Measurements from ENCODE around the gene TRIM34. TPM values are rescaled to one million over a fixed set of nuclear protein-coding genes. Genes with fewer than 3 reads are reported as not detected.

The TRIM34 gene
- total RNA-seq, 1 experiment from 2014 or later: 0.41 TPM

GRCh38 chr11:5608808-5609207 lies 16.0 kb upstream of the TRIM34 start:
- POLR2A ChIA-PET (ENCODE audit: low non-redundant PET): no interaction called here
- BruUV-seq (replicated peaks): no TSS peak
- H3K36me3 ChIP-seq (ENCODE audit: insufficient read depth, low read length, poor library complexity, severe bottlenecking): no peaks in the 10 kb centered on the region

GRCh38 chr11:5610446-5610845 lies 14.4 kb upstream of the TRIM34 start:
- POLR2A ChIA-PET (ENCODE audit: low non-redundant PET): no interaction called here
- H3K36me3 ChIP-seq (ENCODE audit: insufficient read depth, low read length, poor library complexity, severe bottlenecking): no peaks in the 10 kb centered on the region

More at GRCh38 chr11:5608808-5609207, 16.0 kb upstream of the TRIM34 start:
- H3K9me3 ChIP-seq (ENCODE audit: low read depth, low read length, poor library complexity, severe bottlenecking): no peaks in the 10 kb centered on the region
- no peak for DNase-seq (ENCODE audit: low spot score)
- H3K27me3 ChIP-seq (replicated peaks; ENCODE audit: insufficient read depth, low read depth, low read length, poor library complexity): no peaks in the 10 kb centered on the region
- no peak for TF ChIP-seq CTCF (conservative IDR thresholded peaks at IDR 0.05; ENCODE audit: low read depth, low read length)
- no peak for TF ChIP-seq EZH2 (IDR thresholded peaks at IDR 0.05; ENCODE audit: borderline replicate concordance, low read depth, low read length, poor library complexity, severe bottlenecking)
- intact Hi-C loops (cut with micrococcal nuclease; ENCODE audit: unreplicated experiment): loop anchor here (10.0 kb wide), 1 partner anchor 286 kb away; the partner anchor contains the start of gene OR52E5
- H3K27ac ChIP-seq (ENCODE audit: low read depth, low read length, poor library complexity, severe bottlenecking): no peak overlapping the region
- CTCF ChIA-PET: no interaction called here
- no peak overlapping the region for H3K4me3 ChIP-seq (ENCODE audit: low read depth, low read length, poor library complexity, severe bottlenecking)
- no peaks in the 10 kb centered on the region for H3K4me1 ChIP-seq (ENCODE audit: insufficient read depth, low read length, poor library complexity, severe bottlenecking)

GRCh38 chr11:5611627-5612026 lies 13.2 kb upstream of the TRIM34 start:
- intact Hi-C loops (cut with micrococcal nuclease; ENCODE audit: unreplicated experiment): no loop called here
- CTCF ChIA-PET: no interaction called here
- no TSS peak for BruUV-seq (replicated peaks)
- Histone ChIP-seq H3K4me3 (ENCODE audit: low read depth, low read length, poor library complexity, severe bottlenecking) (no peak overlapping the region), H3K9me3 (ENCODE audit: low read depth, low read length, poor library complexity, severe bottlenecking) (no peaks in the 10 kb centered on the region), H3K36me3 (ENCODE audit: insufficient read depth, low read length, poor library complexity, severe bottlenecking) (no peaks in the 10 kb centered on the region), H3K27ac (ENCODE audit: low read depth, low read length, poor library complexity, severe bottlenecking) (no peak overlapping the region), H3K4me1 (ENCODE audit: insufficient read depth, low read length, poor library complexity, severe bottlenecking) (no peaks in the 10 kb centered on the region), H3K27me3 (replicated peaks; ENCODE audit: insufficient read depth, low read depth, low read length, poor library complexity) (no peaks in the 10 kb centered on the region)
- POLR2A ChIA-PET (ENCODE audit: low non-redundant PET): no interaction called here
- TF ChIP-seq EZH2 (IDR thresholded peaks at IDR 0.05; ENCODE audit: borderline replicate concordance, low read depth, low read length, poor library complexity, severe bottlenecking) (no peak), CTCF (conservative IDR thresholded peaks at IDR 0.05; ENCODE audit: low read depth, low read length) (0 out of 2 replicates have a peak, but pooled peaks have one; percentile 14)
- DNase-seq (ENCODE audit: low spot score): no peak

More at GRCh38 chr11:5610446-5610845, 14.4 kb upstream of the TRIM34 start:
- intact Hi-C loops (cut with micrococcal nuclease; ENCODE audit: unreplicated experiment): no loop called here
- H3K9me3 ChIP-seq (ENCODE audit: low read depth, low read length, poor library complexity, severe bottlenecking): no peaks in the 10 kb centered on the region
- H3K4me3 ChIP-seq (ENCODE audit: low read depth, low read length, poor library complexity, severe bottlenecking): no peak overlapping the region
- DNase-seq (ENCODE audit: low spot score): no peak
- no peaks in the 10 kb centered on the region for H3K4me1 ChIP-seq (ENCODE audit: insufficient read depth, low read length, poor library complexity, severe bottlenecking)
- no peak for TF ChIP-seq CTCF (conservative IDR thresholded peaks at IDR 0.05; ENCODE audit: low read depth, low read length)
- TF ChIP-seq EZH2 (IDR thresholded peaks at IDR 0.05; ENCODE audit: borderline replicate concordance, low read depth, low read length, poor library complexity, severe bottlenecking): no peak
- no TSS peak for BruUV-seq (replicated peaks)
- no peak overlapping the region for H3K27ac ChIP-seq (ENCODE audit: low read depth, low read length, poor library complexity, severe bottlenecking)
- no peaks in the 10 kb centered on the region for H3K27me3 ChIP-seq (replicated peaks; ENCODE audit: insufficient read depth, low read depth, low read length, poor library complexity)
- CTCF ChIA-PET: no interaction called here

Measured in A673 (cell line).